Urothelium cell line (cell line): ENCODE results near the gene CYP19A1.
"Not testable (repeated sequence)": the region's sequence is repeated elsewhere in the genome, so short reads cannot be mapped to it uniquely, and the experiment has no call there.

Source experiments
- DNase-seq: peaks from one replicate; pipeline ENCODE4 v3.0.0; 2011; ENCODE audit warnings: low spot score, mixed read lengths
- FAIRE-seq: peaks from 2 replicates; lab custom pipeline; 2011; peaks lifted over from hg19 to GRCh38; lab: Jason Lieb, UNC

The CYP19A1 gene

DNA sequence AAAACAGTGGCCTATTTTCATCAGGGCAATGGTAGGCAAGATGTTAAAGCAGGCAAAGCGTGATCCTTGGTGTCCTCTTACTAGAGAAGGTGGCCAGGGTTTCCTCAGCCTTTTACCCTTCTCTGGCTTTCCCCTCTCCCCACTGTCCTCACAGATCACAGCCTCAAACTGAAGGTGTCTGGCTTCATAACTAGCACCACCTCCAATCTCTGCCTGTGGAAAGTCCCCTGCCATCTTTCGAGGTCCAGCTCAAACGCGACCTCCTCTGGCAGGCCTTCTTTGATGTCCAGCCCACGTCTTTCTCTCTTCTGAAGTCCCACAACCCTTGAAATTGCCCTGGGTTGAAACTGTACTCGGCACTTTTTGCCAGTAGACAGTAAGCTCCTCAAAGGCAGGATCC, 35.9 kb downstream of the CYP19A1 start:
- no peak for DNase-seq
- FAIRE-seq, result no peak

DNA sequence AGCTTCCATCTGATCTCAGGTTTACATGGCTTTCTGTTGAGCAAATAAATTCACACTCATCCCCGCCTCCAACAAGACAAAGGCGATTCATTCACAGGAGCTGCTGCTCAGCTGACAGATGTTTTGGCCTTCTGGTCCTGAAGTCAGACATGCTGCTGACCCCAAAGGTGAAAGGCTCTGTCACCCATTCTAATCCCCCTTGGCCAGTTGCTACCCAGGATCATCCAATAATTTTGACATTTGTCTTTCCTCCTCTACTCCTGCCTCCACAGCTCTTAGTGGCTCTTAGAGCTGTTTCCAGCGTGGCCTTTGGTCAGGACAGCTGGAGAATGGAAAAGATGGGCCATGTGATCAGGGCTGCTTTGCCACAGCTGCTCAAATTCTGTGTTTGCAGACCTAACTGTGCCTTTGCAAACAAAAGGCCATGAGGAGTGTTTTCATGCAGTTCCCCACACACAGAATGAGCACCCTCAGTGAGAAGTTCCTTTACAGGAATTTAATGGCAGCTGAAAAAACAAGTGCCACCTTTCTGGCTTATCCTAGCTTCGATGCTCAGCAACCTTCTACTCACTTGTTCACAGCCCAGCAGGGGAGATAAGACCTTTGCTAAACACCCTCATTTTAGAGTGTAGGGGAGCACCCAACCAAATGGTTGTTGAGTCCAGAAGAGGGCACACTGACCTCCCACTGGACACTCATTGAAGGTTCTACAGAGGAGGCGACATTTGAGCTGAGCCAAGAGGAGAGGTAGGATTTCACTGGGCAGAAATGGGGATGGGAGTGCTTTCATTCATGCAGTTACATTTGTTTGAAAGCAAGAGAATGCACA, 39.0 kb downstream of the CYP19A1 start:
- DNase-seq, result no peak
- no peak for FAIRE-seq

DNA sequence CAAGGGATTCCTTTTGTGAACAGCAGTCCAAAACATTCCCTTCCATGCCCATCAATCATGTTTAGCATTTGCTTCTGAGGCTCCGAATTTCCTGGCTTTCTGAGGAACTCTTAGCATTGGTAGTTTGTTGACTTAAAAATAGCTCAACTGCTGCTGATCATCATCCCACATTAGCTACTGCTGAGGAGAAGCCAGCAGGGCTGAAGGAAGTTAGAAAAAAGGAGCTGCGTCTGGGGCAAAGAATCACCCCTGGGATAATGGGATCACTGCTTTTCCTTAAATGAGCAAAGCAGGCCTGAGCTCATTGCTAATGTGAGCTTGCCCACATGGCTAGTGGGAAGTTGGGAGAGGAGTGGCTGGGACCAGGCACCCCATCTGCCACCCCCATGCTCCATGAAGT, 39.8 kb downstream of the CYP19A1 start:
- FAIRE-seq (no peak), DNase-seq (no peak)

DNA sequence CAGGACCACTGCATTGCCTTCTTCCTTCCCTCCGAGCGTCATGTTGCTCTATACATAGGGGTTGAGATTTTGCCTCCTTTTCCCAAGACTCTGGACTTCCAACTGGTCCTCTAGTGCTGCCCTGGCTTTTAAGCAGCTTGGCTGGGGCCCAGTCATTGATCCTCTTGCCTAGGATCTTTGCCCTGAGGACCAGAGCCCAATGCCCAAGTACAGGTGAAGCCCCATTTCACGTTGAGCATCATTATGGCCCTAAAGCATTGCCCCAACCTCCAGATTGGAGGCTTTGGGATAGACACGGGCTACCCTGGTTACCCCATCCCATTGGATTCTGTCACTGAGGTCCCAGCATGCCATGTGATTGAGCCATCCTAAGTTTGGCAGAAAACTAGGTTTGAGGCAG, 47.7 kb downstream of the CYP19A1 start:
- FAIRE-seq, result no peak
- DNase-seq, result no peak

DNA sequence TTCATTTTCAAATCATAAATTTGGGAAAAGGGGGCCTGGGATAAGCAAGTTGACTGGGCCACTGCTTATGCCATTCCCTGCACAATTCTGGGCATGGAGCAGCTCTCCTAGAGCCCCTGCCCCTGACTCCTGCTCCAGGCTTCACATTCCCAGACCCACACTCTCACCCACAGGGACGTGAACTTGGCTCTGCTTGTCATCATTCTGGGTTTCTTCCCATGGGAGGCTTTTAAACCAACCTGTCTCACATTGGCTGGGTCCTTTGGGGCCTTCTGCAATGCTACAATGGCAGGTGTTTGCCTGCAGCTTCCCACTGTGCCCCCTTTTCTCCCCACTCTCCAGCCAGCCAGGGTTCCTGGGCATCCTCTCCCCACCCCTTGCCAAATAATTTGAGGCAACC, 49.1 kb downstream of the CYP19A1 start:
- FAIRE-seq, result no peak
- no peak for DNase-seq

DNA sequence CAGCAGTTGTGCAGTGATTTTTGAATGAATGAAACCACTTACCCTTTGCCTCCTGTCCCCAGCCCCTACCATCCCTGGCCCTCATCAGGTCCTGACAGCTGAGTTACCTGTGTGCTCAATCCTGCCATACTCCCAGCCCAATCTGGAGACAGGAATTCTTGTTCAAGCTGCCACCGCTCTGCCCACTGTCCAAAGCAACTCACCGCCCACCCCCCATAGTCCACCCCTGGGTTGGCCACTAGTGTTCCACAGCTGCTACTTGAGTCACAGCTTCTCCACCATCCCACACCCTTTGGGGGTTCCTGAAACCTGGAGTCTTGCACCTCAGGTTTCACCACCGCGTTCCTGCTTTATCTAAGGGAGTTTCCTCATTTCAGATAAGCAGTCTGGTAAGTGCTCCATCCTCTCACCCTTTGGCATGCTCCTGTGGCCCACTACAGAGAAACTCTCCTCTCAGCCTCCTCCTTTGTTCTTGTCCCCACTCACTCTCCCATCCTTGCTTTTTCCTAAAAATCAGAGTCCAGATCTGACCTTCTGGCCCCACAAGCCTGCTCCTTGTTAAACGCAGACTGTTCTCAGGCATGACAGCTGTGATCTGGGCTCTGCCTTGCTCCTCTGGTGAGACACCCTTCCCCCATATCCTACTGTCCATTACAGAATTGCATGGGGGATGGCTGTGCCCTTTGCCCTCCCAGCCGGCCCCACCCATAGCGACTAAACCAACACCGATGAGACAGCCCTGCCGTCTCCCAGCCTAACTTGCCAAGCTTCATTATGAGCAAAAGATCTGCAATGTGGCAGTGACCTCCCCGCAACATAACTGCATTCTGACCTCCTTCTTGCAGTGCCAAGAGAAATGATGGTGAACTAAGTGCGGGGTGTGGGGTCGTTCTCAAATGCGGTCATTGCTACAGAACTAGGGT, 50.0 kb downstream of the CYP19A1 start:
- FAIRE-seq, result no peak
- DNase-seq, result no peak

DNA sequence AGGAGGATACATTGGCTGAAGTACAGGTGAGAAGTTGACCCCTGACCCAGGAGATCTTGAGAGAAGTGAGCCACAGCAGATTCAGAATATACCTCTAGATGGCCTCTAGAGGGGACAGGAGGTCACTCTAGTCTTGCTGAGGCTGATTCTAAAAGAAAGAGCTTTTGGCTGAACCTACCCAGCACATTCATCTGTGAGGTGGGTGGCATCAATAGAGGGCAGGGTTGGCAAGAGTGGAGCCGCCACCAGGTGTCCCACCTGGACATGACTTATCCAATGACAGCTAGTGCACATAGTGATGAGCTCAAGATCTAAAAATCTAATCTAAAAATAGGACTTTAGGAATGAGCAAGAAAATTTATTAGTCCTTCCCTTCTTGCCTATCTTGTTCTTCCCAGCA, 51.6 kb downstream of the CYP19A1 start:
- FAIRE-seq (no peak), DNase-seq (no peak)

DNA sequence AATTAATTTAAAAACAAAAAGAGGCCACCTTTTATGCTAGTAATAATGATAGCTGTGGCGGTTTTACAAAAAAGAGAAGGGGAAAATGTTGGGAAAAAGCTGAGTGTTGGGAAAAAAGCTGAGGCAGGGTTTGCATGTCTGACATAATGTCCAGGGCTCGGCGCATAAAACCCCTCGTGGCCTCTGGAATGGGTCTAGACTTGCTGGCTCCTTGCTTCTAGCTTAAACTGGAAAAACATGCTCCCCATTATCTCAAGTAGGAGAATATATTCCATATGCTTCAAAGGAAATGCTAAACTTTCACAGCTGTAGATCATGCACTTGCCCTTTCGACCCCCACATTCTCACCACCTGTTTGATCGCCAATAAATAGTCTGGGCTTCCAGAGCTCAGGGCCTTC, 53.0 kb downstream of the CYP19A1 start:
- no peak for DNase-seq
- no peak for FAIRE-seq

DNA sequence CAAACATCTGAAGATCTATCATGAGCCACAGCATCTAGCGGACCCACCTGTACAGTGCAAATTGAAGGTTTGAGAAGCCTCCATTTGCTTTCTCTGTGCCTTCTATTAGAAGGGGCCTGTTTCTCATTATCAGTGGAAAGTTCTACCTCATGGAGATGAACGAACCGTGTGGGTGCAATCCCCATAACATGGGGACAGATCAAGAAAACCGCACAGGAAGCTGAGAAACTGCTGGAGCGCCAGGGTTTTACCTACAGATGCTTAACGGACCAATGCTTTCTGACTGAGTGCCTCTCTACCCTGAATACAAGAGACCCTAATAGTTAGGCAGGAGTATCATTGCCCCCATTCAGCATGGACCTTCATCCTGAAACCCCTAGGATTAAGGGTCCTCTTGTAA, 53.5 kb downstream of the CYP19A1 start:
- FAIRE-seq, result no peak
- no peak for DNase-seq

DNA sequence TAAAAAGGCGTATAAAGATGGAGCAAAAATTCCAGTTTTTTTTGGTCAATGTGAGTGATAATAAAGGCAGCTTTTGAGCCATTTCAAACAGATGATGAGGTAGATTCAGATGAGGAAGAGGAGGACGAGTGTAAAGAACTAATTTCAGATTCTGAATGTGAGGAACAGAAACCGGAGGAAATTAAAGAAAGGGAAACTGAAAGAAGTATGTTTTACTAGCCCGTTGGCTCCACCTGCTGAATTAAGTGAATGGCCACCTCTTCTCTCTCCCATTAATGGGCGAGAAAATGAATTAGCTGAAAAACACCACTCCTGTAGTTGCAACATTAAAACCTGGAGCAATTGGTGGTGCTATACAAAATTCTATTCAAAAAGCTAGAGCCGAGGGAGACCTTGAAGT, 55.4 kb downstream of the CYP19A1 start:
- DNase-seq, result no peak
- FAIRE-seq, result no peak

DNA sequence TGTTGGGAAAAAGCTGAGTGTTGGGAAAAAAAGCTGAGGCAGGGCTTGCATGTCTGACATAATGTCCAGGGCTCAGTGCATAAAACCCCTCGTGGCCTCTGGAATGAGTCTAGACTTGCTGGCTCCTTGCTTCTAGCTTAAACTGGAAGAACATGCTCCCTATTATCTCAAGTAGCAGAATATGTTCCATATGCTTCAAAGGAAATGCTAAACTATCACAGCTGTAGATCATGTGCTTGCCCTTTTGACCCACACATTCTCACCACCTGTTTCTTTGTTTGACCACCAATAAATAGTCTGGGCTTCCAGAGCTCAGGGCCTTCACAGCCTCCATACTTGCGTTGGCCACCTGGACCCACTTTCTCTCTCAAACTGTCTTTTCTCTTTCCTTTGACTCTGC, 56.2 kb downstream of the CYP19A1 start:
- not testable (repeated sequence) for FAIRE-seq, DNase-seq

DNA sequence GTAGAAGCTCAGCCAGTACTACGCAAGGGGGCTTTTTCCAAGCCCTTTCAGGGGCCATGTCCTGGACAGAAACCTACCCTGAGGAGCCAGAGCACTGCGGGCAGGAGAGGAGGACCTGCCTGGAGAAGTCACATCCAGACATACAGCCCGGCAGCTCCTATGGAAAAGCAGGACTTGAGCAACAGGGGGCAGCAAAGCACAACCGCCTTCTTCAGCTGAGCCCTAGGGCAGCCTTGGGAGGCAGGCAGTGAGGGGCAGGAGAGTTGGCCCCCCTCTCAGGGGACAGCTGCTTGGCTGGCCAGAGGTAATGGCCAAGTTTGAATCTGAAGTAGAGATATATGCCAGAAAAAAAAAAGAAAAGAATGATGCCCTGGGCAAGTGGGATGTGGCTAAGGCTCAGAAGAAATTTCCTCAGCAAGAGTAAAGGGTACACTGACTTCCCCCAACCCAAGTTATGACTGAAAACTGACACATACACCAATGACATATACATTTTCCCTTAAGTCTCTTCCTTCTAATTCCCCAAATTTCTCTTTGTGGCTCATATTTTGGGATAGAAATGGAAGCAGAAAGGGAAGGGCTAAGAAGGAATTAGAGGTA, 56.9 kb downstream of the CYP19A1 start:
- DNase-seq, result peak; percentile 35
- no peak for FAIRE-seq

DNA sequence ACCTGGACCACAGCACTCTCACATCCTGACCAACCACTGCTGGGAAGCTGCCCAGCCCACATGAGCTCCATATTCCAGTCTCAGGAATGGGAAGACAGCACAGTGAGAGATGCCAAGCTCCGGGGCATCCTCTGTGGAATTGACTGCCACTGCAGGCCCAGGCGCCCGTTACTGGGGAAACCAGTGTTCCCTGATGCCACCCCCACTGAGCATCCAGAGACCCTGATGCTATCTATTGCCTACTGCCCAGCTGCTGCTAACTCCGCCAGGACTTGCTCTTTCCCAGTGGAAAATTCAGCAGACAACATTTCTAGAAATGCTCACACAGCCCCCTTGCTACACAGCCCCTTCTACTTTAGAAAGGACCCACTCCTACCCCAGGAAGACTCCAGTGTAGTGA, 57.6 kb downstream of the CYP19A1 start:
- DNase-seq, result no peak
- no peak for FAIRE-seq

DNA sequence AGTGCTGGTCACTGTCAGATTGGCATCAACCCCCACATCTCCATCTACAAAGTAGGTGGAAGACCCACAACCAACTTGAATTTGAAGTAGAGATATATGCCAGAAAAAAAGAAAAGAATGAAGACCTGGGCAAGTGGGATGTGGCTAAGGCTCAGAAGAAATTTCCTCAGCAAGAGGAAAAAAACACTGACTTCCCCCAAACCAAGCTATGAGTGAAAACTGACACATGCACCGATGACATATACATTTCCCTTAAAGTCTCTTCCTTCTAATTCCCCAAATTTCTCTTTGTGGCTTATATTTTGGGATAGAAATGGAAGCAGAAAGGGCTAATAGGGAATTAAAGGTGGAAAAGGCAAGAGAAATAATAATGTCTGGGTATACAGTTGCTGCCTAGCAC, 59.0 kb downstream of the CYP19A1 start:
- DNase-seq (no peak), FAIRE-seq (no peak)

DNA sequence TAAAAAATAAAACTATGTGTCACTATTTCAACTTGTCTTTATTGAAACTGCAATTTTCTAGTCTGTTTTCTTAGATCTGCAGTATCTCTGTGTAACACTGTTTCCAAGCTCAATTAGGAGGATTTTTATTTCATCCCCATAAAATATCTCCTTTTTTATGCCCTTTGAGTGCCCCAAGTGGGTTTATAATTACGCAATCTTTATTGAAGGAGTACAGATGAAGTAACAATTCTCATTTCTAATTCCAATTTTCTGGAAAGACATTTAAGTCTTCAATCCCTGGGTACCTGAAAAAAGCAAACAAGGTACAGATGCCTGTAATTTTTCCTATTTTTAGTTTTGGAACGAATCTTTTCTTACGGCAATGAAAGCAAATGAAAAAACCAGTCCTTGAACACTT, 61.3 kb downstream of the CYP19A1 start:
- DNase-seq (no peak), FAIRE-seq (no peak)

DNA sequence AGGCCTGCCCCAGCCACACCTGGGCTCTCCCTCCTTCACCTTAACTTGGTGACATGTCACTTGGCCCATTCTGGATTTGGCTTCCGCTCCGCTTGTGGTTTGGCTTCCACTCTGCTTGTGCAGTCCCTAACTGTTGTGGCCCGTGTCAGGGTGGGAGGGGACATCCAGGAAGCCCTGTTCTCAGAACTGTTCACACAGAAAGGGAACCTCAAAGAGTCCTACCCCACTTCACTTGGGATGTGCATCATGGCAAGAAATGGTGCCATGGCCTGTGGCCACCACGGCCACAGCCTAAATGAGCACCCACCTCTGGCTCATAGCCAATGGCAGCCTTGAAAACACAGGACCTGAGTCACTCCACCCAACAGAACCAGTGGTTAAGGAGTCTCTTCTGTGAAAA, 63.4 kb downstream of the CYP19A1 start:
- no peak for DNase-seq
- no peak for FAIRE-seq

DNA sequence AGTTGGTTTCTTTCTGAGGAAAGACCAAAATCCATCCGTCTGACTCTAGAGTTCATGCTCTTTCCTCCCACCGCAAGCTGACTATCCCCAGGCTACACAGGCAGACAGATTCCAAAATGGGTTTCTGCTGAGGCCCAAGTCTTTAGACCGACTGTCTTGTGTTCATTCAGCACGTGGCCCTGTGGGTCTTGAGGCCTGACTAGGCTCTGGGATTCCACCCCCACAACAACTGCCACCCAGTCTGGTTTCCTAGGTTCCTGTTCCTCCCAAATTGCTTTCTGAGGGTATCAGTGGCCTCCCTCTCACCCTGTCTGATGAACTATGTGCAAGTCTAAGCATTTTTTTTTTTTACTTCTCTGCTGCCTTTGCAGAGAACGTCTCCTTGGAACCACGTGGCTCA, 67.7 kb downstream of the CYP19A1 start:
- FAIRE-seq, result no peak
- no peak for DNase-seq

DNA sequence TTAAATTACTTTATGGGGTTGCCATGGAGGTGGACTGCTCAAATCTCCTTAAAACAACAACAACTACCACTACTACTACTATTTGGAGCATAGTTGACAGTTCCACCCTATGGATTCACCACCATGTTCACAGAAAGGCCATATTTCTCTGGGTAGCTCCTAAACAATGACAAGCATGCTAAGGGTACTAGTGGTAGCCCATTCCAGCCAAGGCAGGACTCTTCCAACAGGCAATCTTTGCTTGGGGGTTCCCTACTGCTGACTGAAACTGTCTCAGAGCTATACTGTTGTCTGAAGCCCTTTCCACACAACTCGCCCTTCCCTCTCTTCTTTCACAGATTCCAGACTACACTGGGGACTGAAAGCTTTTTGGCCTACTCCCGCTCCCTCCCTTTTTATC, 68.9 kb downstream of the CYP19A1 start:
- DNase-seq (no peak), FAIRE-seq (no peak)

DNA sequence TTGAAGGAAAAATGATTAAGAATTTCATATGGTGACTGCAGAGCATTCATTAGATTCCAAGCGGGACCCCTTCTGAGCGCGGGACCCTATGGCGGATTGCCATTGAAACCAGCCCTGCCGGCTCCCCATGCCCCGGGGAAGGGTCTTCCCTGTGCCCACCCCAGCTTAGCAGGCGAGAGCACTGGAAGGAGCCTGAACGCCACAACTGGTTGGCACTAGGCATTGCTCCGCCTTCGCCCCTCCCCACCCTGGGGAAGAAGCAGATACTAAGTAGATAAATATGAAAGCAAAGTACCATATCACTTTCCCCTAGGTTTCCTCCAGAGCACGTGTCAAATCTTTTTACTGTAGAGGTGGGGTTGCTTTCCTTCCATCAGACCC, 70.7 kb downstream of the CYP19A1 start:
- DNase-seq (no peak), FAIRE-seq (no peak)

DNA sequence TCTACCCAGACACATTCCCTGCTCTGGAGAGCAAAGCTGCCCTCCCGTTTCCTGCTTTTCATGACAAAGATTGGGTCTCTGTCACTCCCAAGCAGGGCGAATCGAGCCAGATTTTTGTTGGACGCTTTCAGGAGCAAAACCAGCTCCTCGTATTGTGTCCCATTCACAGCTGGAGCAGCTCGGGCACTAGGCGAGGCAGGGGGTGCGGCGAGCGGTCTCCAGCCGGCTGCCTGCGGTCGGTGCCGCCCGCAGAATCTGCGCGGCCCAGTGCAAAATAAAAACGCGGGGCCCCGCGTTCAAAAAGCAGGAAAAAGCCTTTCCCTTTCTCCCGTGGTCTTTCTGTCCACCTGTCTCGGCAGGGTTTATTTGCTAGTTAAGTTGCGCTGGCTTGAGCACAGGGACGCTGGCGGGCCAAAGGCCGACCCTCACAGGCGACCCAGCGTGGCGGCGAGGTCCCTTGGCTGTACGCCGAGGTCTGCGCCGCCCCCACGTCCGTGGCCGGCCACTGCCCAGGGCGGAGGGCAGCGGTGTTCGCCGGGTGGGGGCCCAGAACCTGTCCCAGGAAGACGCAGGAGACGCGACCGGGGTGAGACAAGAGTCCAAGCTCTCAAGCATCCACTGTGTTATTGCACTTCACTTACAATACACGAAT, 71.2 kb downstream of the CYP19A1 start:
- FAIRE-seq, result no peak
- DNase-seq, result peak; percentile 18

DNA sequence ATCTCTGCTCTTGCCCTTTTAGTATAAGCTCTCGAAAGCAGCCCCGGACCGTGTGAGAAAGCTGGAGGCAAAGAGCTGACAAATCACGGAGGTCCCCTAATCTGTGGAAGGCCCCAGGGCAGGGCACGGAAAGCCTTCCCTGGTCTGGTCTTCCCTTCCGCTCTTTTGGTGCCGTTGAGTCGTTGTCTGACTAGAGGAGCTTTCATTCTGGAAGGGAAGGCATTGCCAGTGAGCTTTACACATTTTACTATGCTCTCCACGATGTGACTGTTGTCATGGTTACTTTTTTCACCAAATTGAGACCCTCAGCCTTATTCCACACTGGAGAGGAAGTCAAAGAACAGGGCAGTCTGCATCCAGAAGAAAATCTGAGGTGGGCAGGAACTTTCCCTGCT, 71.7 kb downstream of the CYP19A1 start:
- FAIRE-seq, result no peak
- DNase-seq, result no peak
